AG08395 (cell line): ENCODE results near the gene IRGC.
"Not testable (repeated sequence)": the region's sequence is repeated elsewhere in the genome, so short reads cannot be mapped to it uniquely, and the experiment has no call there.

Source experiments
- DNase-seq: peaks from one replicate; pipeline ENCODE4 v3.0.0; 2012; ENCODE audit warnings: mixed read lengths, low spot score

The IRGC gene

GRCh38 chr19:43715776-43716175 lies at the start of gene IRGC:
TSS of gene IRGC (plus strand) at chr19:43716076. CDS start at chr19:43718559, 2,483 bp downstream.
- DNase-seq, result no peak

- no peak for DNase-seq
These were observed 48.6 kb upstream of the IRGC start for GRCh38 chr19:43667126-43667875.

- DNase-seq, result no peak
These were observed 47.9 kb upstream of the IRGC start for GRCh38 chr19:43667876-43668405.

- DNase-seq, result peak; percentile 99
These were observed 47.3 kb upstream of the IRGC start for GRCh38 chr19:43668406-43669109.

GRCh38 chr19:43672061-43672679 lies 43.7 kb upstream of the IRGC start:
- no peak for DNase-seq

- no peak for DNase-seq
These were observed 42.2 kb upstream of the IRGC start for GRCh38 chr19:43673637-43674036.

- DNase-seq, result no peak
These were observed 41.7 kb upstream of the IRGC start for GRCh38 chr19:43674183-43674582.

- DNase-seq, result peak; percentile 32
These were observed 41.3 kb upstream of the IRGC start for GRCh38 chr19:43674596-43674995.

- peak; percentile 11 for DNase-seq
These were observed 40.5 kb upstream of the IRGC start for GRCh38 chr19:43675269-43675879.

- no peak for DNase-seq
These were observed 40.0 kb upstream of the IRGC start for GRCh38 chr19:43675906-43676305.

GRCh38 chr19:43678512-43679261 lies 37.2 kb upstream of the IRGC start:
- DNase-seq, result no peak

GRCh38 chr19:43681821-43682220 lies 34.1 kb upstream of the IRGC start:
- DNase-seq, result no peak

GRCh38 chr19:43682269-43682668 lies 33.6 kb upstream of the IRGC start:
- not testable (repeated sequence) for DNase-seq

- no peak for DNase-seq
These were observed 32.8 kb upstream of the IRGC start for GRCh38 chr19:43682824-43683661.

- DNase-seq, result no peak
These were observed 32.0 kb upstream of the IRGC start for GRCh38 chr19:43683905-43684304.

GRCh38 chr19:43684326-43684725 lies 31.6 kb upstream of the IRGC start:
- no peak for DNase-seq

- DNase-seq, result no peak
These were observed 28.2 kb upstream of the IRGC start for GRCh38 chr19:43687660-43687997.

GRCh38 chr19:43688059-43688701 lies 27.7 kb upstream of the IRGC start:
- no peak for DNase-seq

GRCh38 chr19:43690444-43690843 lies 25.4 kb upstream of the IRGC start:
- no peak for DNase-seq

- DNase-seq, result no peak
These were observed 25.0 kb upstream of the IRGC start for GRCh38 chr19:43690890-43691289.
